Pancreas (tissue), 10 donors: ENCODE data around the gene COL4A1. TPM values are rescaled to one million over a fixed set of nuclear protein-coding genes. Genes with fewer than 3 reads are reported as not detected.

Experiments used
- ATAC-seq, 4 donors: fragments of 200-7000 bp; cut with Tn5 transposase; one replicate each; pipeline versions ENCODE4 v1.8.0 to v1.9.1; 2020; ENCODE audit warnings: mild to moderate bottlenecking in 4 of 4, moderate library complexity in 4 of 4
- DNase-seq, 6 donors: peaks; one replicate each; pipeline ENCODE4 v3.0.0-alpha.2; 2020
- FAIRE-seq: peaks from 2 replicates; lab custom pipeline; 2012; peaks lifted over from hg19 to GRCh38; lab: Jason Lieb, UNC
- H3K27ac ChIP-seq, 4 donors: fragments of 200-600 bp; sonication (generic); 1 replicate in 3 of 4; 2 replicates in 1 of 4; pipeline versions ENCODE4 v1.5.0 to v1.8.0; 2020
- H3K27me3 ChIP-seq, 4 donors: fragments of 200-600 bp; one replicate each; pipeline ENCODE4 v1.8.0; 2021
- H3K36me3 ChIP-seq, 3 donors: fragments of 200-600 bp; sonication (generic) in 1 of 3; one replicate each; pipeline versions ENCODE4 v1.5.0 to v1.8.0; 2020 to 2021
- H3K4me1 ChIP-seq, 3 donors: fragments of 200-600 bp; one replicate each; pipeline ENCODE4 v1.8.0; 2021
- H3K4me3 ChIP-seq, 4 donors: fragments of 200-600 bp; sonication (generic) in 2 of 4; one replicate each; pipeline versions ENCODE4 v1.5.0 to v1.8.0; 2020 to 2021
- H3K9me3 ChIP-seq, 4 donors: fragments of 200-600 bp; one replicate each; pipeline ENCODE4 v1.8.0; 2021
- WGBS, 2 donors: extraction: QIAGEN DNeasy Blood & Tissue Kit; methylation state at CpG; one replicate each; pipeline ENCODE4 v1.1.7; 2013; 5-methylcytosine and 5-hydroxymethylcytosine counted together
- intact Hi-C, 3 donors: fragments of 100-400 bp; cut with DNase I; formaldehyde crosslinking; loops; one replicate each; pipeline versions ENCODE4 v1.11.1 to v1.14.2; 2022
- polyA plus RNA-seq, 2 donors: library from polyadenylated mRNA; stranded (reverse); fragments of 200-250 nt; gene quantifications; one replicate each; pipeline ENCODE4 v1.2.3, GENCODE V29; 2013
- total RNA-seq, 6 donors: library from RNA; stranded (reverse); fragmentation: NEBNext Ultra II Directional in 4 of 6; extraction: Animal tissue kit (Norgen Biotek cat#: 25700) in 4 of 6; gene quantifications; one replicate each; pipeline versions ENCODE4 v1.2.1 to v1.2.4, GENCODE V29; 2021 to 2023
- TF ChIP-seq, protein P1 (sequence below), 4 donors: fragments of 200-600 bp; sonication (generic) in 3 of 4; IDR thresholded peaks; one replicate each; pipeline versions ENCODE4 v1.5.0 to v1.8.0; 2021; ENCODE audit warnings: antibody characterized with exemption in 4 of 4
- donor health status: healthy with polysubstance abuse.
- donor health status: DM: no; HTN: no; CAD: no; lungs with moderate emphysema.
- donor health status: DM: no; HTN: no; CAD: no.
- donor health status: control.
- donor health status: control.
- donor health status: Bipolar disorder and iron deficiency.
- donor health status: DM: yes; HTN: yes; CAD: no.
- donor health status: DM: no; HTN: no; CAD: no.
- donor health status: DM: no; HTN: no; CAD: no.
- donor health status: DM: yes; HTN: yes; CAD: no.

COL4A1 gene
- total and polyA plus RNA-seq, 8 donors: 20.7 to 167 (median 35.6) TPM

DNA sequence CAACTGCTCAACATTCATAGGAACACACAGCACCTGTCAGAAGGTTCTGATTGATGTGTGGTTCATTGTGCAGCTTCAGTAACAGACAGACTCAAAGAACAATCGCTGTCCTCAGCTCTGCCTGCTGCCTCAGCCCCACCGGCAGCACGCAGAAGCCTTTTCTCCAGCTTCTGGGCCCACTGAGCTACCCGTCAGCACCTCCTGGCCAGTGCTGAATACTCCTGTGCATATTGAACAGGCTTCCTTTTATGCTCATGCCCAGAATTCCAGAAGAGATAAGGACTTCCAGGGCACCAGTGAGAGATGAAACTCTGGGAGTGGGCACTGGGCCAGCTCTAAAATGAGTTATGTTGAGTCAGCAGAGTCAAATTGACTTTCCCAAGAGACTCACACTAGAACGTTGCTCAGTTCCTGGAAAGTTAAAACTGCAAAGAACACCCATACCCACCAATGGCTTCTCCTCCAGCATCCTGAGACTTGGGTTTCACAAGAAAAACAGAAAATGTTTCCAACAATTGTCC, 119.3 kb downstream of the COL4A1 start:
- Histone ChIP-seq H3K9me3 (no peaks in the 10 kb centered on the region), H3K27ac (peak overlapping the region in 2 of 4 donors; percentile 37 to 57), H3K4me3 (no peak overlapping the region), H3K36me3 (no peaks in the 10 kb centered on the region), H3K4me1 (no peaks in the 10 kb centered on the region), H3K27me3 (no peaks in the 10 kb centered on the region)
- WGBS, 2 donors: 34% methylated on average over 5 of the region's 5 CpGs
- TF ChIP-seq, protein P1, sequence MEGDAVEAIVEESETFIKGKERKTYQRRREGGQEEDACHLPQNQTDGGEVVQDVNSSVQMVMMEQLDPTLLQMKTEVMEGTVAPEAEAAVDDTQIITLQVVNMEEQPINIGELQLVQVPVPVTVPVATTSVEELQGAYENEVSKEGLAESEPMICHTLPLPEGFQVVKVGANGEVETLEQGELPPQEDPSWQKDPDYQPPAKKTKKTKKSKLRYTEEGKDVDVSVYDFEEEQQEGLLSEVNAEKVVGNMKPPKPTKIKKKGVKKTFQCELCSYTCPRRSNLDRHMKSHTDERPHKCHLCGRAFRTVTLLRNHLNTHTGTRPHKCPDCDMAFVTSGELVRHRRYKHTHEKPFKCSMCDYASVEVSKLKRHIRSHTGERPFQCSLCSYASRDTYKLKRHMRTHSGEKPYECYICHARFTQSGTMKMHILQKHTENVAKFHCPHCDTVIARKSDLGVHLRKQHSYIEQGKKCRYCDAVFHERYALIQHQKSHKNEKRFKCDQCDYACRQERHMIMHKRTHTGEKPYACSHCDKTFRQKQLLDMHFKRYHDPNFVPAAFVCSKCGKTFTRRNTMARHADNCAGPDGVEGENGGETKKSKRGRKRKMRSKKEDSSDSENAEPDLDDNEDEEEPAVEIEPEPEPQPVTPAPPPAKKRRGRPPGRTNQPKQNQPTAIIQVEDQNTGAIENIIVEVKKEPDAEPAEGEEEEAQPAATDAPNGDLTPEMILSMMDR (IDR thresholded peaks at IDR 0.05): no peak
- intact Hi-C loops: no loop called here
- DNase-seq (peak in 3 of 6 donors; percentile 59 to 67 (median 62)), ATAC-seq (peak; percentile 51 to 81 (median 66)), FAIRE-seq (no peak)

DNA sequence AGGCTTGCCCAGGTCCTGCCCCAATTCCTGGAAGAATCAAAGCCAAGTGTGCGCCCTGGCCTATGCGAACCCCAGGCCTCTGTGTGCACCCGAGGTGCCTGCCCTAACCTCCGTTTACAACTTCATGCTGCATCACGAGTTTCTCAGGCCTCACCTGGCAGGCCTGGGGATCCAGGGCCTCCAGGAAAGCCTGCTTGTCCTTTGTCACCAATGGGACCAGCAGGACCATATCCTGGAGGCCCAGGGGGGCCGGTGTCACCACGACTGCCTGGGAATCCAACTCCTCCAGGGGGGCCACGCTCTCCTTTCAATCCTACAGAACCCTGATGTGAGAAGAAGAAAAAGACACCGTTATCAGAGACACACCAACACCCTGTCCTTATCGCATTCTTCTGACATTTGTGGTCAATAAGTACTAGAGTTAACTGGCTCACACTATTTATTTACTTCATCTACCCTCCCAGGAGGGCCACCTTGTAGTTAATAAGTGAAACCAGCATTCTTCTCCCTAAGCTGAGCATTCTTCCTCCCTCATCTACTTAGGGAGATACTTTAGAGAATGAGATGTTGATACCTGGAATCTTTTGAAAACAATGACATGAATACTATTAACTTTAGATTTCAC, 120.6 kb downstream of the COL4A1 start:
- FAIRE-seq (no peak), DNase-seq (peak in 3 of 6 donors; percentile 44 to 57 (median 55)), ATAC-seq (peak; percentile 29 to 76 (median 70))
- Histone ChIP-seq H3K4me3 (no peak overlapping the region), H3K36me3 (no peaks in the 10 kb centered on the region), H3K27ac (peak overlapping the region; percentile 10 to 57 (median 37)), H3K9me3 (no peaks in the 10 kb centered on the region), H3K27me3 (no peaks in the 10 kb centered on the region), H3K4me1 (no peaks in the 10 kb centered on the region)
- intact Hi-C loops: no loop called here
- TF ChIP-seq, protein P1 (IDR thresholded peaks at IDR 0.05): no peak
- 48 to 54% methylated on average over 10 of the region's 10 CpGs for WGBS, 2 donors

DNA sequence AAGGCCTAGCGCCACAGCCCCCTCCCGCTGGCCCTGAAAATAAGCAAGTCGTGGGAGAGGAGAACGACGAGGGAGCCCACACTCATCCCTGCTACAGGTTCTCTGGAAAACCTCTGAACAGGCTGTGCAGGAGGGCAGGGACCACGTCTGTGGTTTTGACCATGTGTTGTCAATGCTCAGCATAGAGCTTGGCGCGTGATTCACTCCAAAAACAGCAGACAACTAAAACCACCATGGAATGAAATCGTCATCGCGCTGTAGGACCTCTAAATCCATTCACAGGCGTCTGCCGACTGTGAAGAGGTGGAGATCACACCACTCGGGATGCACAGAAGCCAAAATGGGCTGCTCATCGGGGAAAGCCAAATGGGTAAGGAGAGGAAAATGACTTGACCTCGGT, 121.3 kb downstream of the COL4A1 start:
- TF ChIP-seq, protein P1 (IDR thresholded peaks at IDR 0.05): no peak
- FAIRE-seq: no peak
- no peak for DNase-seq
- Histone ChIP-seq H3K9me3 (no peaks in the 10 kb centered on the region), H3K36me3 (no peaks in the 10 kb centered on the region), H3K27me3 (no peaks in the 10 kb centered on the region), H3K4me1 (no peaks in the 10 kb centered on the region), H3K4me3 (no peak overlapping the region), H3K27ac (peak overlapping the region; percentile 10 to 37 (median 27))
- WGBS, 2 donors: 78 to 87% methylated on average over 16 of the region's 16 CpGs
- intact Hi-C loops: no loop called here
- ATAC-seq: no peak

DNA sequence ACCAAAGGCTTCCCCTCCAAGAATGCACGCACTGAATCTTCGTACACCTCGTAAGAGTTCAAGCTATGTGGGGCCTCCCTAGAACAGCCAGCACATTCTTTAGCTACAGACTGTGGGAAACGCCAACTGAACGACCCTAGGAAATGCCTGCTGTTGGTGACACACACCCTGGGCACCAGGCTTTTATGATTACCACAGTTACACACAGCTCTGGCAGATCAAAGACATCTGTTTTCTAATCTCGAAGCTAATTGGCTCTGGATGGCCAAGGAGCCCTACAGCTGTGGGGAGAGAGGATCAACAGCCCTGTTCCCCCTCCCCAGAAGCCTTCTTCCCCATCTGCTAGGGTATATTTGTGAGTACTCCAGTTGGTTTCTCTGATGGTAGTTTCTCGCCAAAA, 123.0 kb downstream of the COL4A1 start:
- ATAC-seq: no peak
- no peaks in the 10 kb centered on the region for H3K9me3 ChIP-seq
- FAIRE-seq: no peak
- 62 to 70% methylated on average over 7 of the region's 7 CpGs for WGBS, 2 donors
- no peak overlapping the region for H3K4me3 ChIP-seq
- H3K27ac ChIP-seq: no peak overlapping the region
- no peaks in the 10 kb centered on the region for H3K36me3 ChIP-seq
- no peaks in the 10 kb centered on the region for H3K27me3 ChIP-seq
- intact Hi-C loops: no loop called here
- H3K4me1 ChIP-seq: no peaks in the 10 kb centered on the region
- no peak for DNase-seq
- TF ChIP-seq, protein P1 (IDR thresholded peaks at IDR 0.05): no peak

DNA sequence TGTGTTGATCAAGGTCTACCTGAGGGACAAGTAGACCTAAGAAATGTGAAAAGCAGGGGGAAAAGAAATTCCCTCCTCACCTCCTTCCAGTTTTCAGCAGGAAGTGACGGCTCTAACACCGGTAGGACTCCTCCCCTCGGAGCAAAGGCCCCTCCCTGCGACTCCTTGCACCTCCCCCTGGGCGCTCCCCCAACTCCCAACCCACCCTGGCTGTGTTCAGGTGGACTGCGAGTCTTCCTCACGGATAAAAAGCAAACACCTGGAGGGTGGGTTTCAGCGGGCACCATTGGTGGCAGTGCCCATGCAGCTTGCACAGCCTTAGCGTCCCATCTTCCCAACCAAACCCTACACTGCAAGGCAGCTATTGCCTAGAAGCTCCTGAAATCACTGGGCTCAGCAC, 124.5 kb downstream of the COL4A1 start:
- TF ChIP-seq, protein P1 (IDR thresholded peaks at IDR 0.05): no peak
- H3K9me3 ChIP-seq: no peaks in the 10 kb centered on the region
- H3K27me3 ChIP-seq: no peaks in the 10 kb centered on the region
- no peaks in the 10 kb centered on the region for H3K4me1 ChIP-seq
- intact Hi-C loops: no loop called here
- whole genome bisulfite sequencing, 2 donors: 70 to 77% methylated on average over 9 of the region's 9 CpGs
- DNase-seq (no peak), FAIRE-seq (no peak), ATAC-seq (no peak)
- H3K36me3 ChIP-seq: no peaks in the 10 kb centered on the region
- H3K4me3 ChIP-seq: no peak overlapping the region
- H3K27ac ChIP-seq: no peak overlapping the region
